ENCODE data around the gene SUSD6. TPM values are rescaled to one million over a fixed set of nuclear protein-coding genes. Genes with fewer than 3 reads are reported as not detected.
A peak's percentile ranks its signal among the peaks of the same experiment; 100 is the strongest.
"Not testable (repeated sequence)": the region's sequence is repeated elsewhere in the genome, so short reads cannot be mapped to it uniquely, and the experiment has no call there.

SUSD6 gene
- total RNA-seq, 1 donor from 2014 or later = 80.1 TPM

DNA sequence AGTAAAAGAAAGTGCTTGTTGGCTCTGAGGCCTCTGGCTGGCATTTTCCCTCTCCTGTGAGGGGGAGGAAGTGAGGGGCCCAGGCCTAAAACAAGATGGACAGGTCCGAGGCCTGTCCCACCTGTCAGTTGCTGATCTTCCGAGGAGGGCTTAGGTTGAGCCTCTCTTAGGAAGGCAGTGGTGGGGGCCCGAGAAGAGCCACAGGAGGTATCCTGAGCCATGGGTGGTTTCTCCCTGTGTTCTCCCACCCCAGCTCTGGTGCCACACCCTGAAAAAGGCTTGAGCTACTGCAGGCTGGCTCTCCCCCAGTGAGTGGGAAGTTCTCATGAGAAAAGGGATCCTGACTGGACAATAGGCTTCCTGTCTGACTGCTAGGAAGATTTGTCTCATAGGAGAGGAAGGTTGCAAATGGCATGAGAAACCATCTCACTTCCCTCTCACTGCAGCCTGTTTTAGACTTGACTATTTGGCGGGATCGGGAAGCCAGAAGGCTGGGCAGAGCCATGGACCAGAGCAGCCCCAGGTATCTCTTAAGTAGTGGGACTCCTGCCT, 83.4 kb downstream of the SUSD6 start:
- Histone ChIP-seq H3K9me3 (no peaks in the 10 kb centered on the region), H3K4me3 (no peak overlapping the region), H3K4me1 (peaks cover 80% of the 10 kb centered on the region), H3K27me3 (ENCODE audit: low read depth) (no peaks in the 10 kb centered on the region), H3K36me3 (no peaks in the 10 kb centered on the region), H3K27ac (peak overlapping the region; percentile 74)
- intact Hi-C loops (cut with DNase I) = no loop called here
- no peak for DNase-seq
- peak; percentile 40 to 47 for ATAC-seq
- TF ChIP-seq, protein P1, sequence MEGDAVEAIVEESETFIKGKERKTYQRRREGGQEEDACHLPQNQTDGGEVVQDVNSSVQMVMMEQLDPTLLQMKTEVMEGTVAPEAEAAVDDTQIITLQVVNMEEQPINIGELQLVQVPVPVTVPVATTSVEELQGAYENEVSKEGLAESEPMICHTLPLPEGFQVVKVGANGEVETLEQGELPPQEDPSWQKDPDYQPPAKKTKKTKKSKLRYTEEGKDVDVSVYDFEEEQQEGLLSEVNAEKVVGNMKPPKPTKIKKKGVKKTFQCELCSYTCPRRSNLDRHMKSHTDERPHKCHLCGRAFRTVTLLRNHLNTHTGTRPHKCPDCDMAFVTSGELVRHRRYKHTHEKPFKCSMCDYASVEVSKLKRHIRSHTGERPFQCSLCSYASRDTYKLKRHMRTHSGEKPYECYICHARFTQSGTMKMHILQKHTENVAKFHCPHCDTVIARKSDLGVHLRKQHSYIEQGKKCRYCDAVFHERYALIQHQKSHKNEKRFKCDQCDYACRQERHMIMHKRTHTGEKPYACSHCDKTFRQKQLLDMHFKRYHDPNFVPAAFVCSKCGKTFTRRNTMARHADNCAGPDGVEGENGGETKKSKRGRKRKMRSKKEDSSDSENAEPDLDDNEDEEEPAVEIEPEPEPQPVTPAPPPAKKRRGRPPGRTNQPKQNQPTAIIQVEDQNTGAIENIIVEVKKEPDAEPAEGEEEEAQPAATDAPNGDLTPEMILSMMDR (IDR thresholded peaks at IDR 0.05) = no peak

DNA sequence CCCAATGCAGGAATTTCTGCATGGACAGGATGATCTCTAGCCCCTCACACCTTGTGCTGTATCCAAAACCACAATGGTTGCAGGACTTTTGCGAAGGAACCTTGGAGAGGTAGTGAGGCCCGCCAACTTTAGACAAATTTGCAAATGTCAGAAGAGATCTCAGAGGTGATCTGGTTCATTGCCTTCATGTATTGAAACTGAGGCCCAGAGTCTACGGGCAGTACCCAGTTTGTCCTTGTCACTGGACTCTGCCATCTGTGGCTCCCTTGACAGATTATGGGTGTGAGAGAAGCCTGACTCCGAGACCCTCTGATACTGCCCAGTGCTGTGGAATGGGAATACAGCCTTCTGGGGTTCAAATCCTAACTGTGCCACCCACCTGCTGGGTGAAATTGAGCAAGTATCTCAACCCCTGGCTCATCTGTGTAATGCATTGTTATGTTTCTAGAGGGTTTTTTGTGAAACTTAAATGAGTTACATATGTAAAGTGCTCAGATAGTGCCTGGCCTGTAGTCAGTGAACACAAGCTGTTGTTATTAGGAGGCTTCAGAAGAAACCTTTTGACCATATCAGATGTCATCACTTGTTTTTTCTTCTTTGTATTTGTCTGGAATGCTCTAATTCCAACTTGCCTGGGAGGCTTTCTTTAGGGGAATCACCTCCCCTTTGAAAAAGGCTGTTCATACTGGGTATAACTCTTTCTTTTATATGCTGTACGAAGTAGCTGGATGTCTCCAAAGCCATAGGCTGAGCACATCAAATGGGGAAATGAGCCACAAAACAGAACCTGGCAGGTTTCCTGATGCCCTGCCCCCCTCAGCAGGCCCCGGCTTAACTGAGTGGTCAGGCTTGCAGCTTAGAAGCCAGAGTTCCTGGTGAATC, 84.2 kb downstream of the SUSD6 start:
- no peak for DNase-seq
- intact Hi-C loops (cut with DNase I) = no loop called here
- peak overlapping the region; percentile 74 for H3K27ac ChIP-seq
- H3K36me3 ChIP-seq = no peaks in the 10 kb centered on the region
- no peak overlapping the region for H3K4me3 ChIP-seq
- no peaks in the 10 kb centered on the region for H3K27me3 ChIP-seq (ENCODE audit: low read depth)
- TF ChIP-seq, protein P1 (IDR thresholded peaks at IDR 0.05) = no peak
- H3K9me3 ChIP-seq = no peaks in the 10 kb centered on the region
- ATAC-seq = peak; percentile 39 to 58
- H3K4me1 ChIP-seq = peaks cover 88% of the 10 kb centered on the region

DNA sequence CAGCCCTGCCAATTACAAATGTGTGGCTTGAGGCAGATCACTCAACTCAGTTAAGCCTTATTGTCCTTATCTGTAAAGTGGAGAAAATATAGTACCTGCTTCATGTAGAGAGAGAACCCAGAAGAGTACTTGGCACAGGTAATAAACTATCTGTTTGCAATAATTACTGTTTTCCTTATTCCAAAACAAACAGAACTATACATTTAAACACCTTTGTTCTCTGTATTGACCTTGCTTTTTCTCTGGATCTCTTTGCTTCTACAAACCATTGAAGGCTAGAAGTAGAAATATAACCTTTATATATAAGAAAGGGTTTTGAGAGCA, 84.8 kb downstream of the SUSD6 start:
- Histone ChIP-seq H3K36me3 (no peaks in the 10 kb centered on the region), H3K4me3 (no peak overlapping the region), H3K4me1 (peaks cover 94% of the 10 kb centered on the region), H3K27ac (peak overlapping the region; percentile 74), H3K27me3 (ENCODE audit: low read depth) (no peaks in the 10 kb centered on the region), H3K9me3 (no peaks in the 10 kb centered on the region)
- intact Hi-C loops (cut with DNase I) = no loop called here
- ATAC-seq = no peak
- DNase-seq = no peak
- TF ChIP-seq, protein P1 (IDR thresholded peaks at IDR 0.05) = no peak

DNA sequence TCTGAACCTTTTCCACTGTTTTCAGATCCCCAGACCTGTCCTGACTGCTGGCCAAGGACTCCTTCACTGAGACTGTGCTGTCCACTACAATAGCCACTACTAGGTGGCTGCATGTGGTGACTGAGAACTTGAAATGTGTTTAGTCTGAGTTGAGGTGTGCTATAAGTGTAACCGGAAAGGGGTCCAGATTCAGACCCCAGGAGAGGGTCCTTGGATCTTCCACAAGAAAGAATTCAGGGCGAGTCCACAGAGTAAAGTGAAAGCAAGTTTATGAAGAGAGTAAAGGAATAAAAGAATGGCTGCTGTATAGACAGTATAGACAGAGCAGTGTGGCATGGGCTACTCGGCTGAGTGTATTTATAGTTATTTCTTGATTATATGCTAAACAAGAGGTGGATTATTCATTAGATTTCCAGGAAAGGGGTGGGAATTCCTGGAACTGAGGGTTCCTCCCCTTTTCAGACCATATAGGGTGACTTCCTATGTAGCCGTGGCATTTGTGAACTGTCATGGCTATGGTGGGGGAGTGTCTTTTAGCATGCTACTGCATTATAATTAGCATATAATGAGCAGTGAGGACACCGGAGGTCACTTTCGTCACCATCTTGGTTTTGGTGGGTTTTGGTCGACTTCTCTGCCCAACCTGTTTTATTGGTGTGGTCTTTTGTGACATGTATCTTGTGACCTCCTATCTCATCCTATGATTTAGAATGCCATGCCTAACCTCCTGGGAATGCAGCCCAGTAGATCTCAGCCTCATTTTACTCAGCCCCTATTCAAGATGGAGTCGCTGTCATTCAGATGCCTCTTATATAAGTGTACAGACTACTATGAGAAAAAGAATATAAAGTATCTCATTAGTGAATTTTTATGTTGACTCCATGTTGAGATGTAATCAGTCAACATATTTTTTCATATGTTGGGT, 85.5 kb downstream of the SUSD6 start:
- Histone ChIP-seq H3K27me3 (ENCODE audit: low read depth) (no peaks in the 10 kb centered on the region), H3K4me1 (peaks cover 98% of the 10 kb centered on the region), H3K27ac (peak overlapping the region; percentile 74), H3K4me3 (no peak overlapping the region), H3K36me3 (no peaks in the 10 kb centered on the region), H3K9me3 (no peaks in the 10 kb centered on the region)
- TF ChIP-seq, protein P1 (IDR thresholded peaks at IDR 0.05) = no peak
- ATAC-seq = no peak
- intact Hi-C loops (cut with DNase I) = no loop called here
- no peak for DNase-seq

DNA sequence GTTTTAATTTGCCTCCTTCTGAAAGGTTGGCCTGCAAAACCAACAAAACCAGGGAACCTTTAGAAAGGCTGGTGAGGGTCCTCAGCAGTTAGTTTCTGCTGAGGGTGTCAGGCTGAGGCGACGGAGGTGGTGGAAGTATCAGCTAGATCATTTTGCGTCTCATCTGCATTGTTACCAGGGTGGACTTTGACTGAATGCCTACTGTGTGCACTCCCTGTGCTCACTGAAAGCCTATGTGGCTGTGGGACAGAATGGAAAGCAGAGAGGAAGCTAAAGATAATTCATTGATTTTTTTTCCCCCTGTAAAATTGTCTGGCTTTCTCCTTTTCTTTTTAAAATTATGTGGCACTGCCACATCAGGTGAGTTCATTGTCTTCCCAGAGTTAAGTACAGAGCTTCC, 87.2 kb downstream of the SUSD6 start:
- peaks cover 98% of the 10 kb centered on the region for H3K4me1 ChIP-seq
- no peaks in the 10 kb centered on the region for H3K9me3 ChIP-seq
- ATAC-seq (no peak), DNase-seq (no peak)
- H3K36me3 ChIP-seq = peaks cover 3% of the 10 kb centered on the region
- no peak overlapping the region for H3K4me3 ChIP-seq
- H3K27me3 ChIP-seq (ENCODE audit: low read depth) = no peaks in the 10 kb centered on the region
- TF ChIP-seq, protein P1 (IDR thresholded peaks at IDR 0.05) = no peak
- intact Hi-C loops (cut with DNase I) = no loop called here
- H3K27ac ChIP-seq = peak overlapping the region; percentile 32

DNA sequence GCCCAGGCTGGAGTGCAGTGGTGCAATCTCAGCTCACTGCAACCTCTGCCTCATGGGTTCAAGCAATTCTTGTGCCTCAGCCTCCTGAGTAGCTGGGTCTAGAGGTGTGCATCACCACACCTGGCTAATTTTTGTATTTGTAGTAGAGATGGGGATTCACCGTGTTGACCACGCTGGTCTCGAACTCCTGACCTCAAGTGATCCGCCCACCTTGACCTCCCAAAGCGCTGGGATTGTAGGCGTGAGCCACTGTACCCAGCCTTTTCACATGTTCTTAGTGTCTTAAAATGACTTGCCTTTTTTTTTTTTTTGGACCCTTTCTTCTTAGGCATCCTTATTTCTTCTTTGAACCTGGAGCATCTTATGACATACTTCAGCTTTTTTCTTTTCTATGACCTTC, 87.8 kb downstream of the SUSD6 start:
- Histone ChIP-seq H3K4me1 (peaks cover 98% of the 10 kb centered on the region), H3K27ac (peak overlapping the region; percentile 32)
- H3K4me3 ChIP-seq; DNase-seq; ATAC-seq; H3K36me3 ChIP-seq; H3K27me3 ChIP-seq (ENCODE audit: low read depth); H3K9me3 ChIP-seq; intact Hi-C loops (cut with DNase I): not testable (repeated sequence)
